ENCODE data around the gene SCAND1.
"Not testable (repeated sequence)": the region's sequence is repeated elsewhere in the genome, so short reads cannot be mapped to it uniquely, and the experiment has no call there.

SCAND1 gene

GRCh38 chr20:35954200-35954906 is at the start of gene SCAND1:
SCAND1 (minus strand) TSS chr20:35954502; CDS start chr20:35954284, 218 bp downstream.
- Histone ChIP-seq H3K9me3 (ENCODE audit: control insufficient read depth, low read length) (no peaks in the 10 kb centered on the region), H3K27me3 (replicated peaks; ENCODE audit: control insufficient read depth, insufficient read depth, low read length) (no peaks in the 10 kb centered on the region), H3K9ac (ENCODE audit: low read length) (peak within 1 kb of the TSS; percentile 99), H3K4me1 (ENCODE audit: control insufficient read depth, insufficient read depth, low read length) (peaks cover 24% of the 10 kb centered on the region), H3K36me3 (ENCODE audit: control insufficient read depth, insufficient read depth, low read length, severe bottlenecking) (no peaks in the 10 kb centered on the region), H3K4me3 (ENCODE audit: low read length) (peak within 1 kb of the TSS; percentile 95)
- DNase-seq (ENCODE audit: low read depth) = peak; percentile 99

DNA sequence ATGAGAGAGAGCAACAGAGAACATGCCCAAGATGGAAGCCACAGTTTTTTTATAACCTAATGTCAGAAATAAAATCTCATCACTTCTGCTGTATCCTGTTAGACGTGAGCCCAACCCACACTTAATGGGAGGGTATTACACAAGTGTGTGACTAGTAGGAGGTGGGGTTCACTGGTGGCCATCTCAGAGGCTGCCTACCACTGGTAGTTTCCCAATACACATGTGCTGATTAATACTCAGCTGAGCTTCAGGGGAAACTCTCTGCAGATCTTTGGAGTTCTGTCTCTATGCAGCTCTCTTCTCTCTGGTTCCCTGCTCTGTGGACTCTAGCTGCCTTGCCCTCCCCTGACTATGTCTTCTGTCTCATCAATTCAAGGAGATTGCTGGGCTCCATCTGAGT is 49.7 kb upstream of the SCAND1 start:
- H3K9me3 ChIP-seq (ENCODE audit: control insufficient read depth, low read length) = peaks cover 13% of the 10 kb centered on the region
- H3K4me3 ChIP-seq (ENCODE audit: low read length) = peak overlapping the region; percentile 27
- no peaks in the 10 kb centered on the region for H3K27me3 ChIP-seq (replicated peaks; ENCODE audit: control insufficient read depth, insufficient read depth, low read length)
- no peak overlapping the region for H3K9ac ChIP-seq (ENCODE audit: low read length)
- H3K36me3 ChIP-seq (ENCODE audit: control insufficient read depth, insufficient read depth, low read length, severe bottlenecking) = no peaks in the 10 kb centered on the region
- H3K4me1 ChIP-seq (ENCODE audit: control insufficient read depth, insufficient read depth, low read length) = peaks cover 7% of the 10 kb centered on the region
- DNase-seq (ENCODE audit: low read depth) = no peak

DNA sequence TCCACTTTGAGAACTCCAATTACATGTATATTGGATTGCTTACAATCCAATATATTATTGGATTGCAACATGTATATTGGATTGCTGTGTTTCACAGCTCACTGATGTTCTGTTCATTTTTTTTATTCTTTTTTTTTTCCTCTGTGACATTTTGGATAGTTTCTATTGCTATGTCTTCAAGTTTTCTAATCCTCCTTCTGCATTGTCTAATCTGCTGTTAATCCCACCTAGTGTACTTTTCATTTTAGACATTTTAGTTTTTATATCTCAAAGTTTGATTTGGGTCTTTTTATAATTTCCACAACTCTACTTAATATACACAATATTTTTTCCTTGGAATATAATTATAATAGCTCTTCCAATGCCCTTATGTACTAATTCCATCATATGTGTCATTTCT is 48.6 kb upstream of the SCAND1 start:
- H3K27me3 ChIP-seq (replicated peaks; ENCODE audit: control insufficient read depth, insufficient read depth, low read length) = no peaks in the 10 kb centered on the region
- DNase-seq (ENCODE audit: low read depth) = no peak
- H3K9me3 ChIP-seq (ENCODE audit: control insufficient read depth, low read length) = peaks cover 13% of the 10 kb centered on the region
- no peak overlapping the region for H3K4me3 ChIP-seq (ENCODE audit: low read length)
- no peaks in the 10 kb centered on the region for H3K36me3 ChIP-seq (ENCODE audit: control insufficient read depth, insufficient read depth, low read length, severe bottlenecking)
- H3K9ac ChIP-seq (ENCODE audit: low read length) = no peak overlapping the region
- peaks cover 7% of the 10 kb centered on the region for H3K4me1 ChIP-seq (ENCODE audit: control insufficient read depth, insufficient read depth, low read length)

DNA sequence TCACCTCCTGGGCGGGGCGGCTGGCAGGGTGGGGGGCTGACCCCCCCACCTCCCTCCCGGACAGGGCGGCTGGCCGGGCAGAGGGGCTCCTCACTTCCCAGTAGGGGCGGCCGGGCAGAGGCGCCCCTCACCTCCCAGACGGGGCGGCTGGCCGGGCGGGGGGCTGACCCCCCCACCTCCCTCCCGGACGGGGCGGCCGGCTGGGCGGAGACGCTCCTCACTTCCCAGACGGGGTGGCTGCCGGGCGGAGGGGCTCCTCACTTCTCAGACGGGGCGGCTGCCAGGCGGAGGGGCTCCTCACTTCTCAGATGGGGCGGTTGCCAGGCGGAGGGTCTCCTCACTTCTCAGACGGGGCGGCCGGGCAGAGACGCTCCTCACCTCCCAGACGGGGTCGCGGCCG is 47.0 kb upstream of the SCAND1 start:
- H3K36me3 ChIP-seq (ENCODE audit: control insufficient read depth, insufficient read depth, low read length, severe bottlenecking); H3K27me3 ChIP-seq (replicated peaks; ENCODE audit: control insufficient read depth, insufficient read depth, low read length); H3K4me1 ChIP-seq (ENCODE audit: control insufficient read depth, insufficient read depth, low read length); H3K4me3 ChIP-seq (ENCODE audit: low read length); DNase-seq (ENCODE audit: low read depth); H3K9ac ChIP-seq (ENCODE audit: low read length): not testable (repeated sequence)
- peaks cover 13% of the 10 kb centered on the region for H3K9me3 ChIP-seq (ENCODE audit: control insufficient read depth, low read length)

- not testable (repeated sequence) for H3K4me1 ChIP-seq (ENCODE audit: control insufficient read depth, insufficient read depth, low read length); H3K9ac ChIP-seq (ENCODE audit: low read length); DNase-seq (ENCODE audit: low read depth); H3K9me3 ChIP-seq (ENCODE audit: control insufficient read depth, low read length); H3K36me3 ChIP-seq (ENCODE audit: control insufficient read depth, insufficient read depth, low read length, severe bottlenecking); H3K27me3 ChIP-seq (replicated peaks; ENCODE audit: control insufficient read depth, insufficient read depth, low read length); H3K4me3 ChIP-seq (ENCODE audit: low read length)
Measured at GRCh38 chr20:35996492-35996891, 42.2 kb upstream of the SCAND1 start.

DNA sequence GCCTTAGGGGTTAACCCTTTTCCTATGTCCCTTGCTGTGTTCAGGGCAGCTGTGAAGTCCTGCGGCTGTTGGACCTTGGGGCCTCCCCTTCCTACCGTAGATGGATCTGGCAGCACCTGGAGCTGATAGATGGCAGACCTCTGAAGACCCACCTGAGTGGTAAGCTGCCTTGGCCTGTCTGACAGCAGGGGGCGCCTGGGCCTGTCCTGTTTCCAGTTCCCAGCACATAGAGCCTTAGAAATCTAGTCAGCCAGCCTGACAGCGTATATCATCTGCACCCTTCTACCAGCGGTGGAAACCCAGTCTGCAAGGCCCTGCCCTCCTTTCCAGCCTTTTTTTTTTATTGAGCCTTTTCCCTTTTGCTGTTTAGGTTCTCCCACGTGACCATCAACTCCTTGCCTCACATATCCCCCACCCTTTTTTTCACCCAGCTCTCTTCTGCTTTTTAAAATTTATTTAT is 40.7 kb upstream of the SCAND1 start:
- H3K4me3 ChIP-seq (ENCODE audit: low read length) = no peak overlapping the region
- peak overlapping the region; percentile 43 for H3K9ac ChIP-seq (ENCODE audit: low read length)
- no peaks in the 10 kb centered on the region for H3K4me1 ChIP-seq (ENCODE audit: control insufficient read depth, insufficient read depth, low read length)
- H3K9me3 ChIP-seq (ENCODE audit: control insufficient read depth, low read length) = no peaks in the 10 kb centered on the region
- no peaks in the 10 kb centered on the region for H3K27me3 ChIP-seq (replicated peaks; ENCODE audit: control insufficient read depth, insufficient read depth, low read length)
- no peaks in the 10 kb centered on the region for H3K36me3 ChIP-seq (ENCODE audit: control insufficient read depth, insufficient read depth, low read length, severe bottlenecking)
- peak; percentile 93 for DNase-seq (ENCODE audit: low read depth)

GRCh38 chr20:35992713-35993335 is 38.5 kb upstream of the SCAND1 start:
- Histone ChIP-seq H3K9me3 (ENCODE audit: control insufficient read depth, low read length) (no peaks in the 10 kb centered on the region), H3K4me3 (ENCODE audit: low read length) (no peak overlapping the region), H3K36me3 (ENCODE audit: control insufficient read depth, insufficient read depth, low read length, severe bottlenecking) (no peaks in the 10 kb centered on the region), H3K4me1 (ENCODE audit: control insufficient read depth, insufficient read depth, low read length) (peaks cover 6% of the 10 kb centered on the region), H3K9ac (ENCODE audit: low read length) (no peak overlapping the region), H3K27me3 (replicated peaks; ENCODE audit: control insufficient read depth, insufficient read depth, low read length) (no peaks in the 10 kb centered on the region)
- peak; percentile 88 for DNase-seq (ENCODE audit: low read depth)

- no peaks in the 10 kb centered on the region for H3K36me3 ChIP-seq (ENCODE audit: control insufficient read depth, insufficient read depth, low read length, severe bottlenecking)
- H3K9me3 ChIP-seq (ENCODE audit: control insufficient read depth, low read length) = no peaks in the 10 kb centered on the region
- H3K9ac ChIP-seq (ENCODE audit: low read length) = no peak overlapping the region
- DNase-seq (ENCODE audit: low read depth) = peak; percentile 72
- no peaks in the 10 kb centered on the region for H3K27me3 ChIP-seq (replicated peaks; ENCODE audit: control insufficient read depth, insufficient read depth, low read length)
- H3K4me1 ChIP-seq (ENCODE audit: control insufficient read depth, insufficient read depth, low read length) = peaks cover 6% of the 10 kb centered on the region
- no peak overlapping the region for H3K4me3 ChIP-seq (ENCODE audit: low read length)
Measured at GRCh38 chr20:35991142-35991771, 37.0 kb upstream of the SCAND1 start.

GRCh38 chr20:35988910-35989463 is 34.7 kb upstream of the SCAND1 start:
- Histone ChIP-seq H3K4me1 (ENCODE audit: control insufficient read depth, insufficient read depth, low read length) (peaks cover 6% of the 10 kb centered on the region), H3K27me3 (replicated peaks; ENCODE audit: control insufficient read depth, insufficient read depth, low read length) (no peaks in the 10 kb centered on the region), H3K9ac (ENCODE audit: low read length) (no peak overlapping the region), H3K36me3 (ENCODE audit: control insufficient read depth, insufficient read depth, low read length, severe bottlenecking) (no peaks in the 10 kb centered on the region), H3K9me3 (ENCODE audit: control insufficient read depth, low read length) (no peaks in the 10 kb centered on the region), H3K4me3 (ENCODE audit: low read length) (no peak overlapping the region)
- no peak for DNase-seq (ENCODE audit: low read depth)

DNA sequence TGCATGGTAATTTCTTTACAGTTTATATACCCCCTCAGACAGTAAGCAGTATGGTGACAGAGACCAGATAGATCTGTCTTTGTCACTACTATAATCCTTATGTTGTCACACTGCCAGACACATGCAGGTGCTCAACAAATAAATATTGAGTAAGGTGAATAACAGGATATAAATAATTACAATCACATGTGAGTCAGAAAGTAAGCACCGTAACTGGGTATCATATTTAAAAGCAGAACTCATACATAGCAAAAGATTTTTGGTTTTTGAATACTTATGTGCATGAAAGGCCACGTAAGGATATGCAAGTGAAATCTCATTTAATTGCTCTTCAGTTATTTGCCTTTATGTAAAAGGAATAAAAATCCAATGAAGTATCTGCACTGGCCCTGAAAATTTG is 31.5 kb upstream of the SCAND1 start:
- no peaks in the 10 kb centered on the region for H3K36me3 ChIP-seq (ENCODE audit: control insufficient read depth, insufficient read depth, low read length, severe bottlenecking)
- H3K9ac ChIP-seq (ENCODE audit: low read length) = no peak overlapping the region
- H3K27me3 ChIP-seq (replicated peaks; ENCODE audit: control insufficient read depth, insufficient read depth, low read length) = no peaks in the 10 kb centered on the region
- DNase-seq (ENCODE audit: low read depth) = no peak
- no peak overlapping the region for H3K4me3 ChIP-seq (ENCODE audit: low read length)
- H3K4me1 ChIP-seq (ENCODE audit: control insufficient read depth, insufficient read depth, low read length) = peaks cover 6% of the 10 kb centered on the region
- no peaks in the 10 kb centered on the region for H3K9me3 ChIP-seq (ENCODE audit: control insufficient read depth, low read length)

DNA sequence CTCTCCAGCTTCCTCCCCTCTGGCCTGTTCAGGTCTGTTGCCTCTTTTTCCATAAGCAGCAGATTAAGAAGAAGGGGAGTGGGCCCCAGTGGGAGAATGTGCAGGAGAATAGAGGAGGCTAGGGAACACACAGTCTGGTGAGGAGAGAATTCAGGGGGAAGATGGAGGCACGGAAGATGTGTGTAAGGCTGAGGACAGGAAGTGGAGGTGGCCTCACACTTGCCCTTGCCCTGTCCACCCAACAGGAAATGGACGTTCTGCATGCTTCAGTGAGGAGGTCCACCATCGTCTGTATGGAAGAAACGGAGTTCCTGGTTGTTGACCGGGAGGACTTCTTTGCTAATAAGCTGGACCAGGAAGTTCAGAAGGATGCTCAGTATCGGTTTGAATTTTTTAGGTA is 30.1 kb upstream of the SCAND1 start:
- Histone ChIP-seq H3K27me3 (replicated peaks; ENCODE audit: control insufficient read depth, insufficient read depth, low read length) (no peaks in the 10 kb centered on the region), H3K4me3 (ENCODE audit: low read length) (no peak overlapping the region), H3K9me3 (ENCODE audit: control insufficient read depth, low read length) (no peaks in the 10 kb centered on the region), H3K4me1 (ENCODE audit: control insufficient read depth, insufficient read depth, low read length) (peaks cover 13% of the 10 kb centered on the region), H3K9ac (ENCODE audit: low read length) (no peak overlapping the region), H3K36me3 (ENCODE audit: control insufficient read depth, insufficient read depth, low read length, severe bottlenecking) (no peaks in the 10 kb centered on the region)
- no peak for DNase-seq (ENCODE audit: low read depth)
